Activated naive CD8-positive, alpha-beta T cell treated with anti-CD3 and anti-CD28 coated beads, Interleukin-2, amount 10 ng/mL, durations not matched to agents 7 days and 5 days (primary cell): ENCODE measurements around the gene MAML2. TPM values are rescaled to one million over a fixed set of nuclear protein-coding genes. Genes with fewer than 3 reads are reported as not detected.

ENCODE experiments used
- ATAC-seq: fragments of 150-1000 bp; cut with Tn5 transposase; one replicate; pipeline ENCODE4 v1.10.0; 2021; ENCODE audit warnings: low read depth, moderate library complexity
- POLR2A ChIA-PET: fragments of 350-600 bp; sonication (Branson Sonifier 250); formaldehyde crosslinking; loops from one replicate; lab custom pipeline; 2021; ENCODE audit warnings: antibody characterized with exemption; lab: Charles Lee
- DNase-seq: peaks from one replicate; pipeline ENCODE4 v3.0.0; 2021
- H3K27ac Mint-ChIP-seq: one replicate; pipeline ENCODE4 v1.8.0; 2022; ENCODE audit warnings: mild to moderate bottlenecking, mixed read lengths
- H3K27me3 Mint-ChIP-seq: one replicate; pipeline ENCODE4 v1.8.0; 2022; ENCODE audit warnings: mild to moderate bottlenecking, moderate library complexity, mixed read lengths
- H3K36me3 Mint-ChIP-seq: one replicate; pipeline ENCODE4 v1.8.0; 2021; ENCODE audit warnings: mild to moderate bottlenecking, mixed read lengths
- H3K4me1 Mint-ChIP-seq: one replicate; pipeline ENCODE4 v1.8.0; 2021; ENCODE audit warnings: mixed read lengths
- H3K4me3 Mint-ChIP-seq: one replicate; pipeline ENCODE4 v1.8.0; 2022; ENCODE audit warnings: mild to moderate bottlenecking, moderate library complexity, mixed read lengths
- H3K9me3 Mint-ChIP-seq: one replicate; pipeline ENCODE4 v1.8.0; 2021; ENCODE audit warnings: mixed read lengths
- total RNA-seq, 2 experiments: library from RNA; stranded (reverse); gene quantifications; one replicate each; pipeline ENCODE4 v1.2.3, GENCODE V29; 2021

Gene MAML2
- total RNA-seq, 2 experiments from 2014 or later: 18.6 to 20.5 TPM

GRCh38 chr11:96050435-96051182 is 292.4 kb downstream of the MAML2 start:
- POLR2A ChIA-PET: no interaction called here
- Mint-ChIP-seq H3K4me3 (no peak overlapping the region), H3K4me1 (peaks cover 29% of the 10 kb centered on the region), H3K27ac (no peak overlapping the region), H3K36me3 (peaks cover 33% of the 10 kb centered on the region), H3K9me3 (no peaks in the 10 kb centered on the region), H3K27me3 (no peaks in the 10 kb centered on the region)
- DNase-seq: no peak
- no peak for ATAC-seq

DNA sequence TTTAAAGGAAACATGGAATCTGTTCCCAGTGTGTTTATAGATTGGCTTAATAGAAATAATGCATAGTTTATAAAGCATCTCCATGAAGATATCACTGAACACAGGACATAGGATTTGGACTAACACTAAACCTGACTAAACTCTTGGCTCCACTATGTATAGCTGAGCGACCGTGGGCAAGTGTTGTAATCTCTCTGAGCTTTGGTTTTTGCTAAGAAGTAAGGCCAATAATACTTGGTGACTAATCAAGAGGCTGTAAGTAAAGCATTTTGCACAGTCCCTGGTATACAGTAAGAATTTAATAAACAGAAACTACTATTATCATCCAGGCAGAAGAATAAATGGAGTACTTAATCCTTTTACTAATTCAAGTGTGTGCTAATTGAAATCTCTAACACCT is 293.6 kb downstream of the MAML2 start:
- POLR2A ChIA-PET: no interaction called here
- no peak for ATAC-seq
- Mint-ChIP-seq H3K36me3 (peaks cover 36% of the 10 kb centered on the region), H3K27me3 (no peaks in the 10 kb centered on the region), H3K4me1 (peaks cover 24% of the 10 kb centered on the region), H3K4me3 (no peak overlapping the region), H3K27ac (no peak overlapping the region), H3K9me3 (no peaks in the 10 kb centered on the region)
- no peak for DNase-seq

DNA sequence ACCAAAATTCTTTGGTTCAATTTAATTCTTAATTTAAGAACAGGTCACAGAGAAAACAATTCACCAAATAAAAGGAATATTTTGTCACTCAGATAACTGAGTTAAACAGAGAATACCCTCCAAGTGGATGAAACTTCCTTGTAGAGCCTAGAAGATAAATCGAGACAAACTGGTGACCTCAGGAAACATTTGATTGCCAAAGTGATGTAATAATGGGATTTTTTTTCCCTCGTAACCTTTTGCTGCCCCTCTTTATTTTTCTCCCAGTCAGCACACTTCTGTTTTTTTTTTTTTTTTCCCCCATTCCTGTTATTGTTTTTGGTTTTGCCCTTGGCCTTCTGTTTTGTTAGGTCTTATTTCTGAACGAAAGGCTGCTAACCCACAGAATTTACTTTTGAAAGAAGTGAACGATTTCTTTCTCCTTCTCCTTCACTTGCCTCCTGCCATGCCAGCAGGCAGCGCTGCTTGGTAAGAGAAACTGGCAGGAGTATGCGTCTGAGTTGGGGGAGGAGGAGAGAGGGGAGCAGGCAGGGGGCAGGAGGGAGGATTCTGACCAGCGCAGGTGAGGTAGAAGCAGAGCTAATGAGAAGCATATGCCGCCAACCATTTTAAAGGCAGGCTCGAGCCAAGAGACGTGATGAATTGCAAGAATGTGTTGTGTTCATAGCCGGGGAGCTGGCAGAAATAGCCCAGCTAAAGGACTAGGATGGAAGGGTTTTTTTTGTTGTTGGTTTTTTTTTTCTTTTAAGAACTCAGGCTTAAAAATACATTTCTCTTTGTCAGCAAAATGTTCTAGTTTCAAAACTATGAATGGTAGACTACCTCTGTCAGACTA is 297.2 kb downstream of the MAML2 start:
- POLR2A ChIA-PET: no interaction called here
- no peak overlapping the region for H3K4me3 Mint-ChIP-seq
- peaks cover 13% of the 10 kb centered on the region for H3K4me1 Mint-ChIP-seq
- ATAC-seq: no peak
- no peaks in the 10 kb centered on the region for H3K9me3 Mint-ChIP-seq
- no peak for DNase-seq
- peaks cover 36% of the 10 kb centered on the region for H3K36me3 Mint-ChIP-seq
- H3K27me3 Mint-ChIP-seq: no peaks in the 10 kb centered on the region
- H3K27ac Mint-ChIP-seq: no peak overlapping the region

DNA sequence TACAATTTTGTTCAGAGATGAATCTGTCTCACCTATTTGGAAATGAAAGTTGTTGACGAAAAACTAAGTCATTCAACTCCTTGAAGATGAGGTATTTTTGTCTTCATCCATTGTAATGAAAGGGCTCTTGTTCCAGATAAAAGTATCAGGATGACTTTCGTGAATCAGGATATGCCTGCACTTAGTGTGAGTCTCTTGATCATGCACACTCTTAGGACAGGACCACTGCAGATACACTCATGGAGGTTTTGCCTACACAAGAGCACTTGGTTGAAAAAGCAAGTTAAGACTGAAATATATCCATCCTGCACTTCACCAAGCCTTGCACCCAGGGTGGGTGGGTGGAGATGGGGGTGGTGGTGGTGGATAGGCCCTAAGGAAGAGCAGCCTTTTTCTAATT is 298.2 kb downstream of the MAML2 start:
- no peak overlapping the region for H3K27ac Mint-ChIP-seq
- H3K27me3 Mint-ChIP-seq: no peaks in the 10 kb centered on the region
- H3K9me3 Mint-ChIP-seq: no peaks in the 10 kb centered on the region
- H3K4me1 Mint-ChIP-seq: peaks cover 9% of the 10 kb centered on the region
- no peak overlapping the region for H3K4me3 Mint-ChIP-seq
- DNase-seq: no peak
- no peak for ATAC-seq
- H3K36me3 Mint-ChIP-seq: peaks cover 28% of the 10 kb centered on the region
- POLR2A ChIA-PET: no interaction called here

- Mint-ChIP-seq H3K36me3 (peaks cover 26% of the 10 kb centered on the region), H3K9me3 (no peaks in the 10 kb centered on the region), H3K27ac (no peak overlapping the region), H3K4me3 (no peak overlapping the region), H3K27me3 (no peaks in the 10 kb centered on the region), H3K4me1 (peaks cover 9% of the 10 kb centered on the region)
- no peak for DNase-seq
- POLR2A ChIA-PET: no interaction called here
- ATAC-seq: no peak
Measured at GRCh38 chr11:96044311-96044710, 298.7 kb downstream of the MAML2 start.

GRCh38 chr11:96043291-96043690 is 299.7 kb downstream of the MAML2 start:
- Mint-ChIP-seq H3K36me3 (peaks cover 25% of the 10 kb centered on the region), H3K27ac (no peak overlapping the region), H3K4me1 (peaks cover 9% of the 10 kb centered on the region), H3K9me3 (no peaks in the 10 kb centered on the region), H3K4me3 (no peak overlapping the region), H3K27me3 (no peaks in the 10 kb centered on the region)
- ATAC-seq (no peak), DNase-seq (no peak)
- POLR2A ChIA-PET: no interaction called here

- H3K4me3 Mint-ChIP-seq: no peak overlapping the region
- H3K36me3 Mint-ChIP-seq: peaks cover 26% of the 10 kb centered on the region
- H3K4me1 Mint-ChIP-seq: peaks cover 7% of the 10 kb centered on the region
- no peaks in the 10 kb centered on the region for H3K27me3 Mint-ChIP-seq
- POLR2A ChIA-PET: no interaction called here
- no peak for DNase-seq
- H3K27ac Mint-ChIP-seq: no peak overlapping the region
- no peaks in the 10 kb centered on the region for H3K9me3 Mint-ChIP-seq
- no peak for ATAC-seq
Measured at GRCh38 chr11:96038046-96038445, 304.9 kb downstream of the MAML2 start.

GRCh38 chr11:96037405-96037949 is 305.5 kb downstream of the MAML2 start:
- peaks cover 27% of the 10 kb centered on the region for H3K36me3 Mint-ChIP-seq
- DNase-seq (no peak), ATAC-seq (no peak)
- no peaks in the 10 kb centered on the region for H3K27me3 Mint-ChIP-seq
- H3K9me3 Mint-ChIP-seq: no peaks in the 10 kb centered on the region
- H3K4me1 Mint-ChIP-seq: peaks cover 8% of the 10 kb centered on the region
- POLR2A ChIA-PET: no interaction called here
- H3K27ac Mint-ChIP-seq: no peak overlapping the region
- no peak overlapping the region for H3K4me3 Mint-ChIP-seq

DNA sequence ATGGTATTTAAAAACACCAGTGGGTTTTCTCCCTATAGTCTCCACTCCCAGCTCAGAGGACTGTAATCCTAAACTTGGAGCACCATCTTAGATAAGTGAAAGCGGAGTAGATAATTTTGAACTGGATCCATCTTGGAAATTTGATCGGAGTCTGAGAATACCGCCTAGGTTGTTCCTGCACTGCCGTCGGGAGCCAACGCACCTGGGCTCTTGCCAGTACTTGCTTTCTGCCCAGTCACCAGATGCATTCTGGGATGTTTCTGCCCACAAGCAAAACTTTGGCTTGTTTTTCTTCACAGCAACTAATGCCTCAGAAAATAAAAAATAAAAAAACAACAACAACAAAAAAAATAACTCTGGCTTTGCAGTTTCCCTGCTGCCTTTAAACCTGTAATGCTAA is 306.1 kb downstream of the MAML2 start:
- Mint-ChIP-seq H3K27ac (no peak overlapping the region), H3K4me1 (peaks cover 8% of the 10 kb centered on the region), H3K4me3 (no peak overlapping the region), H3K27me3 (no peaks in the 10 kb centered on the region), H3K36me3 (peaks cover 22% of the 10 kb centered on the region), H3K9me3 (no peaks in the 10 kb centered on the region)
- no peak for ATAC-seq
- POLR2A ChIA-PET: no interaction called here
- DNase-seq: no peak

- Mint-ChIP-seq H3K4me1 (peaks cover 8% of the 10 kb centered on the region), H3K27ac (no peak overlapping the region), H3K27me3 (no peaks in the 10 kb centered on the region), H3K36me3 (peaks cover 16% of the 10 kb centered on the region), H3K4me3 (no peak overlapping the region), H3K9me3 (no peaks in the 10 kb centered on the region)
- ATAC-seq (no peak), DNase-seq (no peak)
- POLR2A ChIA-PET: no interaction called here
Measured at GRCh38 chr11:96035740-96036078, 307.3 kb downstream of the MAML2 start.

GRCh38 chr11:96035031-96035739 is 307.8 kb downstream of the MAML2 start:
- POLR2A ChIA-PET: interaction anchor here (0.7 kb wide), 1 partner anchor 263 kb away, joined by 3 read pairs; no protein-coding TSS in a partner anchor

GRCh38 chr11:96033599-96033998 is 309.4 kb downstream of the MAML2 start:
- POLR2A ChIA-PET: no interaction called here
- ATAC-seq (no peak), DNase-seq (no peak)
- no peak overlapping the region for H3K27ac Mint-ChIP-seq
- no peaks in the 10 kb centered on the region for H3K9me3 Mint-ChIP-seq
- peaks cover 10% of the 10 kb centered on the region for H3K4me1 Mint-ChIP-seq
- no peak overlapping the region for H3K4me3 Mint-ChIP-seq
- peaks cover 20% of the 10 kb centered on the region for H3K36me3 Mint-ChIP-seq
- H3K27me3 Mint-ChIP-seq: no peaks in the 10 kb centered on the region

More at GRCh38 chr11:96035031-96035739, 307.8 kb downstream of the MAML2 start:
- peaks cover 16% of the 10 kb centered on the region for H3K36me3 Mint-ChIP-seq
- H3K27ac Mint-ChIP-seq: no peak overlapping the region
- no peaks in the 10 kb centered on the region for H3K9me3 Mint-ChIP-seq
- peaks cover 8% of the 10 kb centered on the region for H3K4me1 Mint-ChIP-seq
- H3K4me3 Mint-ChIP-seq: no peak overlapping the region
- DNase-seq: no peak
- ATAC-seq: no peak
- H3K27me3 Mint-ChIP-seq: no peaks in the 10 kb centered on the region

- no peaks in the 10 kb centered on the region for H3K9me3 Mint-ChIP-seq
- no peaks in the 10 kb centered on the region for H3K27me3 Mint-ChIP-seq
- no peak overlapping the region for H3K27ac Mint-ChIP-seq
- H3K4me1 Mint-ChIP-seq: peaks cover 10% of the 10 kb centered on the region
- ATAC-seq (no peak), DNase-seq (no peak)
- POLR2A ChIA-PET: no interaction called here
- peaks cover 20% of the 10 kb centered on the region for H3K36me3 Mint-ChIP-seq
- no peak overlapping the region for H3K4me3 Mint-ChIP-seq
Measured at GRCh38 chr11:96033095-96033494, 309.9 kb downstream of the MAML2 start.
